Left lung (tissue), 10 donors: ENCODE data around the gene DUSP10. TPM values are rescaled to one million over a fixed set of nuclear protein-coding genes. Genes with fewer than 3 reads are reported as not detected.

ENCODE experiments used
- ATAC-seq: fragments of 200-7000 bp; cut with Tn5 transposase; one replicate; pipeline ENCODE4 v1.9.1; 2020; ENCODE audit warnings: moderate library complexity
- DNase-seq, 4 donors: peaks; one replicate each; pipeline ENCODE4 v3.0.0-alpha.2; 2013 to 2020
- H3K27ac ChIP-seq, 2 donors: fragments of 200-600 bp; sonication (generic) in 1 of 2; one replicate each; pipeline versions ENCODE4 v1.5.0 to v1.8.0; 2020 to 2021
- H3K27me3 ChIP-seq, 2 donors: fragments of 200-600 bp; sonication (generic) in 1 of 2; one replicate each; pipeline versions ENCODE4 v1.5.0 to v1.8.0; 2020 to 2021
- H3K36me3 ChIP-seq, 2 donors: fragments of 200-600 bp; sonication (generic) in 1 of 2; one replicate each; pipeline versions ENCODE4 v1.5.0 to v1.8.0; 2020 to 2021
- H3K4me1 ChIP-seq, 2 donors: fragments of 200-600 bp; one replicate each; pipeline ENCODE4 v1.8.0; 2021
- H3K4me3 ChIP-seq, 2 donors: fragments of 200-600 bp; sonication (generic) in 1 of 2; one replicate each; pipeline versions ENCODE4 v1.5.0 to v1.8.0; 2020 to 2021; ENCODE audit warnings: mild to moderate bottlenecking in 1 of 2
- H3K9me3 ChIP-seq, 2 donors: fragments of 200-600 bp; sonication (generic) in 1 of 2; one replicate each; pipeline versions ENCODE4 v1.5.0 to v1.8.0; 2020 to 2021
- intact Hi-C, 2 donors: fragments of 100-400 bp; cut with DNase I; formaldehyde crosslinking; loops; one replicate each; pipeline versions ENCODE4 v1.11.2 to v1.14.2; 2022
- polyA plus RNA-seq, 6 donors: library from polyadenylated mRNA; unstranded; fragments of 120-200 nt; gene quantifications; one replicate each; pipeline ENCODE4 v1.2.1, GENCODE V29; 2013; ENCODE audit not compliant: insufficient read length in 6 of 6
- total RNA-seq, 2 donors: library from RNA; stranded (reverse); fragmentation: NEBNext Ultra II Directional; extraction: Animal tissue kit (Norgen Biotek cat#: 25700); gene quantifications; one replicate each; pipeline ENCODE4 v1.2.1, GENCODE V29; 2021
- TF ChIP-seq, protein P1 (sequence below), 2 donors: fragments of 200-600 bp; sonication (generic) in 1 of 2; IDR thresholded peaks; one replicate each; pipeline versions ENCODE4 v1.5.0 to v1.8.0; 2021; ENCODE audit warnings: antibody characterized with exemption in 2 of 2
- donor health status: DM: no; HTN: yes; CAD: no.
- donor health status: DM: no; HTN: no; CAD: no.

DUSP10 gene
- total and polyA plus RNA-seq, 8 donors, result 4.6 to 14.5 (median 6.8) TPM

DNA sequence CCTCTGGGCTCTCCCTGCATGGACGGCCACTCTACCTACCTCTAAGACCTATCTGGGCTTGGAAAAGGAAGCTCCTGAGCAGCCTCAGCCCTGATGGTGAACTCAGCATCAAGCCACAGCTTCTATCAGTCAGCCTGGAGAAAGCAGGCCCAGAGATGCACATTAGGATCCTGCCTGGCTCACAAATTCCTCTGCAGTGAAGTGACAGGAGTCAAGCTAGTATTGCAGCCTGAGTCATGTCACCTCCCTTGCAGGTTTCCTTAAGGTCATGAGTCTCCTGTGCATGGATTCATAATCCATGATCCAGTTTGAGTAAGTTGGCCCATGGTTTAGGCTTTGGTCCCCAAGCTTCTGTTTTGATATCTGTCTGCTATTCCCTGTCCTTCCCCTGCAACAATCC, 37.9 kb upstream of the DUSP10 start:
- no peaks in the 10 kb centered on the region for H3K36me3 ChIP-seq
- peaks cover 0 to 36% of the 10 kb centered on the region in 2 donors for H3K4me1 ChIP-seq
- ATAC-seq (no peak), DNase-seq (no peak)
- TF ChIP-seq, protein P1, sequence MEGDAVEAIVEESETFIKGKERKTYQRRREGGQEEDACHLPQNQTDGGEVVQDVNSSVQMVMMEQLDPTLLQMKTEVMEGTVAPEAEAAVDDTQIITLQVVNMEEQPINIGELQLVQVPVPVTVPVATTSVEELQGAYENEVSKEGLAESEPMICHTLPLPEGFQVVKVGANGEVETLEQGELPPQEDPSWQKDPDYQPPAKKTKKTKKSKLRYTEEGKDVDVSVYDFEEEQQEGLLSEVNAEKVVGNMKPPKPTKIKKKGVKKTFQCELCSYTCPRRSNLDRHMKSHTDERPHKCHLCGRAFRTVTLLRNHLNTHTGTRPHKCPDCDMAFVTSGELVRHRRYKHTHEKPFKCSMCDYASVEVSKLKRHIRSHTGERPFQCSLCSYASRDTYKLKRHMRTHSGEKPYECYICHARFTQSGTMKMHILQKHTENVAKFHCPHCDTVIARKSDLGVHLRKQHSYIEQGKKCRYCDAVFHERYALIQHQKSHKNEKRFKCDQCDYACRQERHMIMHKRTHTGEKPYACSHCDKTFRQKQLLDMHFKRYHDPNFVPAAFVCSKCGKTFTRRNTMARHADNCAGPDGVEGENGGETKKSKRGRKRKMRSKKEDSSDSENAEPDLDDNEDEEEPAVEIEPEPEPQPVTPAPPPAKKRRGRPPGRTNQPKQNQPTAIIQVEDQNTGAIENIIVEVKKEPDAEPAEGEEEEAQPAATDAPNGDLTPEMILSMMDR (IDR thresholded peaks at IDR 0.05), result no peak
- H3K4me3 ChIP-seq, result no peak overlapping the region
- no peaks in the 10 kb centered on the region for H3K9me3 ChIP-seq
- H3K27me3 ChIP-seq, result no peaks in the 10 kb centered on the region
- H3K27ac ChIP-seq, result no peak overlapping the region
- intact Hi-C loops, result no loop called here

DNA sequence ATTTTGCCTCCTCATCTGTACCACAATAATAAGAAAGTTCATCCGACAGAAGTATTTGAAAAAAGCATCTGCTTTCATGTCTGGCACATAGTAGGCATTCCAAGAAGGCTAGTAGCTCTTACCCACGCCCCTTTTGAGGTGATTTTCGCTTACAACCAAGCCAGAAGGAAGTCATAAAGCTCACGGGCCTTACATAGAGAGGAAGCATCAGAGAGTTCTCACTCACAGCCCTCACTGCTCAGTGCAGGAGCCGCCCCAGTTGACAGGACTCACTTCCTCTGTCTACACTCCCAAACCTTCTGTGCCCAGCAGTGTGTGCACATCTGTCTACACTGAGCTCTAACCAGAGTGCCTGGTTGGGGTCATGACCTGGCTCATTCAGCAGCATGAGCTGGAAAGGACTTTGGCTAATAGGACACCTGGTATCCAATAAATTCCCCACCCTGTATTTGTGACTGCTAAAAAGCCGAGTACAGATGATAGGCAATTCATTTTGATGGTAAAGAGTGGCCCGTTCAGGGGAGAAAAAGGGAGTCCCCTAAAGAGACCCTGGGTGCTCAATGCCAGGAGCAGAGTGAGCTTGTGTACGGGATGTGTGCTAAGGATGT, 36.8 kb upstream of the DUSP10 start:
- Histone ChIP-seq H3K4me1 (peaks cover 0 to 33% of the 10 kb centered on the region in 2 donors), H3K9me3 (no peaks in the 10 kb centered on the region), H3K27ac (no peak overlapping the region), H3K36me3 (no peaks in the 10 kb centered on the region), H3K4me3 (no peak overlapping the region), H3K27me3 (no peaks in the 10 kb centered on the region)
- peak; percentile 63 for ATAC-seq
- TF ChIP-seq, protein P1 (IDR thresholded peaks at IDR 0.05), result no peak
- DNase-seq, result peak in 2 of 4 donors; percentile 53 to 64
- intact Hi-C loops, result no loop called here

DNA sequence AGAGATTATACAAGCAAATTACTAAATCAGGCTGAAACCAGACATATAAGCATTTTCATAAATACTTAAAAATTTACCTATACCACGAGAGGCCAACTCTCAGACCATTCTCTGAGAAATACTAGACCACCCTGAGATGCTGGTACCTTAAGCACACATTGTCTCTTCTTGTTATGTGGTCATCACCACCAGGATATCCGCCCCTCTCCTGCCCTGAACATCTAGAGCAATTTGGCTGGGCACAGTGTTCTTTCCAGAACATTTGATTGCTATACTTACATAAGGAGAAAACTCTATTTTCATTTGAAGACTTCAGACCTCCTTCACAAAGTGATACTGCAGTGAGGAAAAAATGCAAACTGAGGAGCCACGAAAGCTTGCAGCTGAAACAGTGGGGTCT, 36.2 kb upstream of the DUSP10 start:
- intact Hi-C loops, result no loop called here
- Histone ChIP-seq H3K36me3 (no peaks in the 10 kb centered on the region), H3K27me3 (no peaks in the 10 kb centered on the region), H3K4me1 (peaks cover 0 to 32% of the 10 kb centered on the region in 2 donors), H3K4me3 (no peak overlapping the region), H3K27ac (no peak overlapping the region), H3K9me3 (no peaks in the 10 kb centered on the region)
- TF ChIP-seq, protein P1 (IDR thresholded peaks at IDR 0.05), result no peak
- no peak for ATAC-seq
- no peak for DNase-seq

DNA sequence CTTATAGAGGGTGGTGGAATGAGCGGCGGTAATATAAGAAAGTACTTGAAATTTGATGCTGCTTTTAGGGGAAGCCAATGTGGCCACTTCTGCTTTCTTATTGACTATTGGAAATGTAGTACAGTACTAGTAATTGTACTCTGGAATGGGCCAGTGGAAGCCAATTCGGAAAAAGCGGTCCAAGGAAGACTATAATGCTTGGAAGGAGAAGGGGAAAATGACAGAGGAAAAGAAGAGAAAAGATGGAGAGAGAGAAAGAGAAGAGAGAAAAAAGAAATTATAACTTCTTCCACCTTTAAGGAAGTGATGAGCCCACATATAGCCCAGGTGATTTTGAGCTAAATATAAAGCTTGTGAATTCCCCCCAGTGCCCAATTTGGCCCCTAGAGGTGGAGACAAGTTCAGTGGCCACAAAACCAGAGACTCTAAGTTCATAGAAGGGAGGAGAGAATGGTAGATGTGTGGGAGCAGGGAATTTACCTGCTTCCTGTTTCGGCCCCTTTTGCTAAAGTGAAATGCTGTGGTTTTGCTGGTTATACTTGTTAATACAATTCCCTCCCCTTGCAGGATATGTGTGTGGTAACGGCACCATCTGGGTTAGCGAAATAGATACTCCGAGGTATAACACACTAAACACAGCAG, 35.7 kb upstream of the DUSP10 start:
- H3K4me1 ChIP-seq, result peaks cover 0 to 32% of the 10 kb centered on the region in 2 donors
- H3K27me3 ChIP-seq, result no peaks in the 10 kb centered on the region
- no peak overlapping the region for H3K27ac ChIP-seq
- TF ChIP-seq, protein P1 (IDR thresholded peaks at IDR 0.05), result no peak
- no peak for ATAC-seq
- intact Hi-C loops, result no loop called here
- no peaks in the 10 kb centered on the region for H3K36me3 ChIP-seq
- DNase-seq, result no peak
- H3K9me3 ChIP-seq, result no peaks in the 10 kb centered on the region
- no peak overlapping the region for H3K4me3 ChIP-seq

DNA sequence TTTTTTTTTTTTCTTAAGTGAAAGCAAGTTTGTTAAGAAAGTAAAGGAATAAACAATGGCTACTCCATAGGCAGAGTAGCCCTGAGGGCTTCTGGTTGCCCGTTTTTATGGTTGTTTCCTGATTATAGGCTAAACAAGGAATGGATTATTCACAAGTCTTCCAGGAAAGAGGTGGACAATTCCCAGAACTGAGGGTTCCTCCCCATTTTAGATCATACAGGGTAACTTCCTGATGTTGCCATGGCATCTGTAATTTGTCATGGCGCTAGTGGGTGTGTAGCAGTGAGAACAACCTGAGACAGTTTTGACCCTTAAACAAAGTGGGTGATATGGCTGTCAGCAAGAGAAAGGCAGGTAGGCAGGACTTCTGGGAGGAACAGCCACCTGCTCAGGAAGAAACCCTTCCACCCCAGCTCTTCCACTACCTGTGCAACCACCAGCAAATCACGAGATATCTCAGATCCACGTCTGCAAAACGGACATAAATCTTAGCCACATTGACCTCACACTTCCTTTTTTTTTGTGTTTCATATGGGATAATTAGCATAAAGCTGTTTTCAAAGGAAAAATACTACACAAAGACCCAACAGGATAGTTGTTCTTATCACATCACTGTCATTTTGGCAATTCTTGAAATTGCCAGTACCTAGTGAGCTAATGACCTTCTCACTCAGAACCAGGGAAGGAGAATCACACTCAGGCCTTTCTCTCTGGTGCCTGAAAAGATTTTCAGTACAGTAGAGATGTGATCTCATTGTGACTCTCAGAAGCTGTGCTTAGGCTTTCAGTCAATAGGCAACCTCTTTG, 34.8 kb upstream of the DUSP10 start:
- peaks cover 0 to 27% of the 10 kb centered on the region in 2 donors for H3K4me1 ChIP-seq
- TF ChIP-seq, protein P1 (IDR thresholded peaks at IDR 0.05), result no peak
- H3K36me3 ChIP-seq, result no peaks in the 10 kb centered on the region
- H3K9me3 ChIP-seq, result no peaks in the 10 kb centered on the region
- peak overlapping the region in 1 of 2 donors; percentile 10 for H3K27ac ChIP-seq
- H3K27me3 ChIP-seq, result no peaks in the 10 kb centered on the region
- DNase-seq (no peak), ATAC-seq (peak; percentile 9)
- H3K4me3 ChIP-seq, result no peak overlapping the region
- intact Hi-C loops, result no loop called here
